Activated T-cell treated with anti-CD3 and anti-CD28 coated beads, Interleukin-2, amount 50 U/mL, for 24 hours (primary cell): ENCODE data around the gene ATXN7L1.

Experiments used
- DNase-seq: peaks from one replicate; pipeline ENCODE4 v3.0.0-alpha.2; 2020
- H3K27ac Mint-ChIP-seq: 2 replicates; pipeline ENCODE4 v1.8.0; 2020; ENCODE audit warnings: mild to moderate bottlenecking, mixed read lengths
- H3K27me3 Mint-ChIP-seq: 2 replicates; pipeline ENCODE4 v1.8.0; 2020; ENCODE audit warnings: mixed read lengths
- H3K36me3 Mint-ChIP-seq: 2 replicates; pipeline ENCODE4 v1.8.0; 2020; ENCODE audit warnings: low read depth, mixed read lengths
- H3K4me1 Mint-ChIP-seq: 2 replicates; pipeline ENCODE4 v1.8.0; 2020; ENCODE audit warnings: low read depth, mixed read lengths
- H3K4me3 Mint-ChIP-seq: 2 replicates; pipeline ENCODE4 v1.8.0; 2020; ENCODE audit warnings: mild to moderate bottlenecking, moderate library complexity, mixed read lengths
- H3K9me3 Mint-ChIP-seq: 2 replicates; pipeline ENCODE4 v1.8.0; 2020; ENCODE audit warnings: mixed read lengths

Gene ATXN7L1

GRCh38 chr7:105879782-105880181 is 3.4 kb upstream of the ATXN7L1 start:
- Mint-ChIP-seq H3K4me1 (peaks cover 49% of the 10 kb centered on the region), H3K27me3 (peaks cover 10% of the 10 kb centered on the region), H3K36me3 (peaks cover 4% of the 10 kb centered on the region), H3K9me3 (no peaks in the 10 kb centered on the region), H3K27ac (no peak overlapping the region), H3K4me3 (no peak overlapping the region)
- DNase-seq = no peak

GRCh38 chr7:105878746-105879605 is 2.6 kb upstream of the ATXN7L1 start:
- peaks cover 4% of the 10 kb centered on the region for H3K36me3 Mint-ChIP-seq
- H3K27me3 Mint-ChIP-seq = peaks cover 10% of the 10 kb centered on the region
- no peak overlapping the region for H3K4me3 Mint-ChIP-seq
- H3K4me1 Mint-ChIP-seq = peaks cover 54% of the 10 kb centered on the region
- H3K9me3 Mint-ChIP-seq = no peaks in the 10 kb centered on the region
- H3K27ac Mint-ChIP-seq = no peak overlapping the region
- DNase-seq = no peak

DNA sequence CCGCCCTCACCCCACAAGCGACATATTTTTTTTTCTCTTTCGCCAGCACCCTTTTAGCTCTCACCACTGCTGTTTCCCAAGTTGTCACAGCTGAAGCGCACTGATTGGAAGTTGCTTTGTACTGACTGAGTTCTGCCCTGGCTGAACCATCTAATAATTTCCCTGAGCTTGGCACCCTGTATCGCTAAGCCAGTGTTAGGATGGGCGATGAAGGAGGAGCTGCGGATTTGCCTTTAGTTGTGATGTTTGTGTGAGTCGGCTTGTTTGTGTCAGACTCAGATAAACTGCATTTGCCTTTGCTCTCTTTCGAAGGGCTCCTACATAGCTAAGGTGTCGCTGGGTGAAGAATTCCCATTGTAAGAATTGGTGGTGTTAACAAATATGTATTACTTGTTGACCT is 1.3 kb upstream of the ATXN7L1 start:
- H3K4me3 Mint-ChIP-seq = peak overlapping the region; percentile 79
- H3K9me3 Mint-ChIP-seq = no peaks in the 10 kb centered on the region
- peaks cover 10% of the 10 kb centered on the region for H3K27me3 Mint-ChIP-seq
- DNase-seq = no peak
- peaks cover 63% of the 10 kb centered on the region for H3K4me1 Mint-ChIP-seq
- peaks cover 6% of the 10 kb centered on the region for H3K36me3 Mint-ChIP-seq
- no peak overlapping the region for H3K27ac Mint-ChIP-seq

DNA sequence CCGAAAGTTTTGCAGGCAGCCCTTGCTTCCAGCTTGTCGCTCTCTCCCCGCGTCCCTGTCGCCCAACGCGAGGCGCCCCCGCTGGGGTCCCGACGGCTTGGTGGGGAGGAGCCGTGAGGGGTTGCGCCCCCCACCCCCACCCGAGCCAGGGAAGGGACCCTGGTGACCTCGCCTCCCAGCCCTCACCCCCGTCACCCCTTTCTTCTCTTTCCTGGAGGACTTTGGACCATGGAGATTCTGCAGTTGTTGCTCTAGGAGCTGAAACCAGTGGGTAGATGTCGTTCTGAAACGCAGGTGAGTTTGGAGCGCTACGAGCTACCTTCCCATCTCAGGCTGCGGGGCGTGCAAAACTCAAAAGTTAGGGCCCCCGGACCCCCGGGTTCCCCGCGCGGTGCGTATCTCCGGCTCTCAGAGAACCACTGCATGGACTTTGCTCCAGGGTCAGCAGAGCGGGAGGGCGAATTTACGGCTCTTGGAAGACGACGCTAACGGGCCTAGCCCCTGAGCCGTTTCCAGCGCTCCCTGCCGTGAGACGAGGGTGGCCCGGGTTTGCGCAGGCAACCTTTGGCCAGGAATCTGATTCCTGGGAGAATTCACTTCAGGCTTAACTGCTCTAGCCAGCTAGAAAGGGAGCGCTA is 684 bp upstream of the ATXN7L1 start:
- H3K4me3 Mint-ChIP-seq = peak overlapping the region; percentile 79
- H3K27me3 Mint-ChIP-seq = peaks cover 10% of the 10 kb centered on the region
- peaks cover 67% of the 10 kb centered on the region for H3K4me1 Mint-ChIP-seq
- peaks cover 8% of the 10 kb centered on the region for H3K36me3 Mint-ChIP-seq
- no peaks in the 10 kb centered on the region for H3K9me3 Mint-ChIP-seq
- peak overlapping the region; percentile 75 for H3K27ac Mint-ChIP-seq
- peak; percentile 53 for DNase-seq

- peak overlapping the region; percentile 84 for H3K4me3 Mint-ChIP-seq
- H3K36me3 Mint-ChIP-seq = peaks cover 8% of the 10 kb centered on the region
- H3K27me3 Mint-ChIP-seq = peaks cover 10% of the 10 kb centered on the region
- peak overlapping the region; percentile 91 for H3K27ac Mint-ChIP-seq
- H3K9me3 Mint-ChIP-seq = no peaks in the 10 kb centered on the region
- no peak for DNase-seq
- peaks cover 69% of the 10 kb centered on the region for H3K4me1 Mint-ChIP-seq
These were observed 894 bp downstream of the ATXN7L1 start for GRCh38 chr7:105875505-105875904.

DNA sequence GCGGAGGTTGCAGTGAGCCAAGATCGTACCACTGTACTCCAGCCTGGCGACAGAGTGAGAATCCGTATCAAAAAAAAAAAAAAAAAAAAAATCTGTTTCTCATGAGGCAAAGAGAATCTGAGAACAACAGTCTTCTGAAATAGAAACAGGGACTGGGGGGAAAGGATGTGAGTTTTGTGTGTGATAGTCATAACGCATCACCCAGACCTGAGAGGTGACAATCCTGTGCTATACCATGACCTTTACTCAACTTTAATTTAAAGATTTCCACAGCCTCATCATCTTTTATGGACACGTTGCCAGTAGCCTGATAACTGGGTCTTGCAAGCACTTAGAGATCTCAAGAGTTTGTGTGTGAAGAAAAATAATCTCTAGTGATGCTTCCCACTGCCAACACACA is 2.3 kb downstream of the ATXN7L1 start:
- Mint-ChIP-seq H3K9me3 (no peaks in the 10 kb centered on the region), H3K36me3 (peaks cover 8% of the 10 kb centered on the region), H3K4me3 (no peak overlapping the region), H3K4me1 (peaks cover 58% of the 10 kb centered on the region), H3K27ac (peak overlapping the region; percentile 77), H3K27me3 (peaks cover 10% of the 10 kb centered on the region)
- no peak for DNase-seq

DNA sequence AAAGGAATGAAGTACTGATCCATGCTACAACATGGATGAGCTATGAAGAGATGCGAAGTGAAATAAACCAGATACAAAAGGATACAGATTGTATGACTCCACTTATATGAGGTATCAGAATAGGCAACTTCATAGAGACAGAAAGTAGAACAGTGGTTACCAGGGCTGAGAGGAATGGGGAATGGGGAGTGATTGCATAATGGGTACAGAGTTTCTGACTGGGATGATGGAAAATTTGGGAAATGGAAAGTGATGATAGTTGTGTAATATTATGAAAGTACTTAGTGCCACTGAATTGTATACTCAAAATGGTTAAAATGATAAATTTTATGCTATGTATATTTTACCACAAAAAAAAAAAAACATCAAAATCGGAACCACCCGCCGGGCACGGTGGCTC is 3.9 kb downstream of the ATXN7L1 start:
- H3K4me1 Mint-ChIP-seq = peaks cover 43% of the 10 kb centered on the region
- no peak for DNase-seq
- no peak overlapping the region for H3K27ac Mint-ChIP-seq
- H3K9me3 Mint-ChIP-seq = no peaks in the 10 kb centered on the region
- peaks cover under 1% of the 10 kb centered on the region for H3K27me3 Mint-ChIP-seq
- H3K36me3 Mint-ChIP-seq = peaks cover 8% of the 10 kb centered on the region
- no peak overlapping the region for H3K4me3 Mint-ChIP-seq

DNA sequence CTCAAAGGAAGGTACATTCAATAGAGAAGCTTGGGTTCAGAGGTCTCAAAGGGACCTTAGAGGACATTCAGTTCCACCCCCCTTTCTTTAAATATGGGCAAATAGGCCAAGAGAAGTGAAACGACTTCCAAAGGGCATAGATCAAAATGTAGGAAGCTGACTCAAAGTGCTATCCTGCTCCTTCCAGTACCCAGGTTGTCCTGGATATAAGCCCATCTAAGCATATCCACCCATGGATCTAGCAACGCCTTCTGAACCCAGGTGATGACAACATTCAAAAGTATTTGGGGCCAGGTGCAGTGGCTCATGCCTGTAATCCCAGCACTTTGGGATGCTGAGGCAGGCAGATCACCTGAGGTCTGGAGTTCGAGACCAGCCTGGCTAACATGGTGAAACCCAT is 5.3 kb downstream of the ATXN7L1 start:
- Mint-ChIP-seq H3K27ac (no peak overlapping the region), H3K36me3 (peaks cover 6% of the 10 kb centered on the region), H3K27me3 (no peaks in the 10 kb centered on the region), H3K4me1 (peaks cover 37% of the 10 kb centered on the region), H3K9me3 (no peaks in the 10 kb centered on the region), H3K4me3 (no peak overlapping the region)
- no peak for DNase-seq

DNA sequence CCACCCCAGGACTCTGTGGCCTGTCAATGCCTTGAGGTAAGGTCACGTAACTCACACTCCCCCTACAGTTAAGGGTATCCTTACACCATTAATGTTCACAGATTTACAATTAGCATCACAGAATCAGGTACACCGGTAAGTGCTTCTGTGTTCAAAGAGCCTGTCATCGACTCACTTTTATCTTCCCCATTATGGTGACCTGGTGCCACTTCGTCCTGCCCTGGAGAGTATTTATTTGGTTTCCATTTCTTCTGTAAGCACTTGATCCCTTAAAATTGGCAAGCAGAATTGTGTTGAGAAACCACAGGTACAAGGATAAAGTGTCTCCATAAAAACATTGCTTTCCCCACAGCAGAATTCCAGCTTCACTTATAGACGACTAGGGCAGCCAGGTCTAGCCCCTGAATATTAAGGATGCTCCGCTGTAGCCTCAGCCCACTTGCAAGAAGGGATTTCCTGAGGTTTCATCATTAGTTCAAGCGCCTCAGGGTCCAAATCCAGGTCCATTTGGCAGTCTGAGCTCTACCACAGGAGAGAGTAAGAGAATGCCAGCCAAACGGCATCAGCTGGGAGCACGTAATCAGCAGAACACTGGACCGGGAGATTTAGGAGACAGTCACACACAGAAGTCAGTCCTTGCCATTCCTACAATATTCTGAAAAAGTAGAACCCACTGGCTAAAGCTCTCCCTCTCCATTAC is 10.1 kb downstream of the ATXN7L1 start:
- Mint-ChIP-seq H3K36me3 (no peaks in the 10 kb centered on the region), H3K27me3 (no peaks in the 10 kb centered on the region), H3K9me3 (no peaks in the 10 kb centered on the region), H3K27ac (no peak overlapping the region), H3K4me3 (no peak overlapping the region), H3K4me1 (no peaks in the 10 kb centered on the region)
- DNase-seq = no peak

DNA sequence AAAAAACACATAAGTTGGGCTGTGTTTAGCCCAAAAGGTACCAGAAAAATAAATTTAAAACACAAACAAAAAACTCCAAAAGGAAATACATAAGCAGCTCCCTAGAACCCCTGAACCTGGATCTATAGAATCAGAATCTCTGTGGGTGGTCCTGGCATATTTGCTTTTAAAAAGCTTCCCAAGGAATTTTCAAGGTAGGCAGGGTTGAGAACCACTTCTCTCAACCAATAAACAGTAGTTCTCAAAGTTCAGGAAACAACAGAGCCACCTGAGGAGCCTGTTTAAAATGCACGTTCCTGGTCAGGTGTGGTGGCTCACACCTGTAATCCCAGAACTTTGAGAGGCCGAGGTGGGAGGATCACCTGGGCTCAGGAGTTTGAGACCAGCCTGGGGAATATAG is 12.5 kb downstream of the ATXN7L1 start:
- no peaks in the 10 kb centered on the region for H3K27me3 Mint-ChIP-seq

GRCh38 chr7:105862770-105863169 is 13.6 kb downstream of the ATXN7L1 start:
- Mint-ChIP-seq H3K27ac (no peak overlapping the region), H3K27me3 (no peaks in the 10 kb centered on the region), H3K9me3 (no peaks in the 10 kb centered on the region), H3K4me3 (no peak overlapping the region), H3K36me3 (no peaks in the 10 kb centered on the region), H3K4me1 (peaks cover 12% of the 10 kb centered on the region)
- DNase-seq = no peak

More for the DNA sequence above, 12.5 kb downstream of the ATXN7L1 start:
- H3K36me3 Mint-ChIP-seq = no peaks in the 10 kb centered on the region
- H3K27ac Mint-ChIP-seq = no peak overlapping the region
- DNase-seq = no peak
- H3K4me3 Mint-ChIP-seq = no peak overlapping the region
- H3K4me1 Mint-ChIP-seq = peaks cover 4% of the 10 kb centered on the region
- H3K9me3 Mint-ChIP-seq = no peaks in the 10 kb centered on the region

DNA sequence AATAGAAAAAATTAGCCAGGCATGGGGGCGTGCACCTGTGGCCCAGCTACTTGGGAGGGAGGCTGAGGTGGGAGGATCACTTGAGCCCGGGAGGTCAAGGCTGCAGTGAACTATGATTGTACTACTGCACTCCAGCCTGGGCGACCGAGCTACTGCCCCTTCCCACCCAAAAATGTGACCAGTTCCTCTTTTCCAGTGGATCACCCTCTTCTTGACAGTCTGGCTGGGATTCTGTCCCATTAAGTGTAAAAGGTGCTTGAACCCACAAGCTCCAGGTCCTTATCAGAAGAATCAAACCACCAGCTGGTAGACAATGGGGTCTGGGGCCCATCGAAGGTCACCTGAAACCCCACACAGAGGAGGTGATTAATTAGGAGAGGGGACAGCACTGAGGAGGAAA is 14.1 kb downstream of the ATXN7L1 start:
- Mint-ChIP-seq H3K27ac (no peak overlapping the region), H3K4me1 (peaks cover 17% of the 10 kb centered on the region), H3K9me3 (no peaks in the 10 kb centered on the region), H3K27me3 (no peaks in the 10 kb centered on the region), H3K4me3 (no peak overlapping the region), H3K36me3 (no peaks in the 10 kb centered on the region)
- DNase-seq = no peak

- H3K27me3 Mint-ChIP-seq = no peaks in the 10 kb centered on the region
- peaks cover 24% of the 10 kb centered on the region for H3K4me1 Mint-ChIP-seq
- H3K4me3 Mint-ChIP-seq = no peak overlapping the region
- H3K27ac Mint-ChIP-seq = no peak overlapping the region
- DNase-seq = no peak
- H3K9me3 Mint-ChIP-seq = no peaks in the 10 kb centered on the region
- no peaks in the 10 kb centered on the region for H3K36me3 Mint-ChIP-seq
These were observed 15.2 kb downstream of the ATXN7L1 start for GRCh38 chr7:105861224-105861623.

GRCh38 chr7:105860793-105861192 is 15.6 kb downstream of the ATXN7L1 start:
- DNase-seq = no peak
- no peaks in the 10 kb centered on the region for H3K36me3 Mint-ChIP-seq
- H3K27ac Mint-ChIP-seq = no peak overlapping the region
- no peak overlapping the region for H3K4me3 Mint-ChIP-seq
- no peaks in the 10 kb centered on the region for H3K9me3 Mint-ChIP-seq
- H3K4me1 Mint-ChIP-seq = peaks cover 24% of the 10 kb centered on the region
- H3K27me3 Mint-ChIP-seq = no peaks in the 10 kb centered on the region
